Activated naive CD8-positive, alpha-beta T cell treated with anti-CD3 and anti-CD28 coated beads for 36 hours (primary cell): ENCODE data around the gene PSME1. TPM values are rescaled to one million over a fixed set of nuclear protein-coding genes. Genes with fewer than 3 reads are reported as not detected.

Experiments used
- DNase-seq: peaks from one replicate; pipeline ENCODE4 v3.0.0; 2021
- H3K27ac Mint-ChIP-seq: one replicate; pipeline ENCODE4 v1.8.0; 2022; ENCODE audit warnings: mild to moderate bottlenecking, moderate library complexity, mixed read lengths
- H3K27me3 Mint-ChIP-seq: one replicate; pipeline ENCODE4 v1.8.0; 2022; ENCODE audit warnings: mild to moderate bottlenecking, mixed read lengths
- H3K36me3 Mint-ChIP-seq: one replicate; pipeline ENCODE4 v1.8.0; 2021; ENCODE audit warnings: mild to moderate bottlenecking, mixed read lengths
- H3K4me1 Mint-ChIP-seq: one replicate; pipeline ENCODE4 v1.8.0; 2021; ENCODE audit warnings: mixed read lengths
- H3K4me3 Mint-ChIP-seq: one replicate; pipeline ENCODE4 v1.8.0; 2022; ENCODE audit warnings: mild to moderate bottlenecking, moderate library complexity, mixed read lengths
- H3K9me3 Mint-ChIP-seq: one replicate; pipeline ENCODE4 v1.8.0; 2022; ENCODE audit warnings: mixed read lengths
- total RNA-seq, 2 experiments: library from RNA; stranded (reverse); gene quantifications; one replicate each; pipeline ENCODE4 v1.2.3, GENCODE V29; 2021

PSME1 gene
- total RNA-seq, 2 experiments from 2014 or later, result 476 to 479 TPM

- no peaks in the 10 kb centered on the region for H3K27me3 Mint-ChIP-seq
- H3K36me3 Mint-ChIP-seq, result peaks cover 4% of the 10 kb centered on the region
- peak overlapping the region; percentile 35 for H3K27ac Mint-ChIP-seq
- no peaks in the 10 kb centered on the region for H3K9me3 Mint-ChIP-seq
- no peak for DNase-seq
- no peak overlapping the region for H3K4me3 Mint-ChIP-seq
- H3K4me1 Mint-ChIP-seq, result peaks cover 10% of the 10 kb centered on the region
These were observed 43.4 kb downstream of the PSME1 start for GRCh38 chr14:24179294-24179960.

- Mint-ChIP-seq H3K4me3 (no peak overlapping the region), H3K36me3 (peaks cover 5% of the 10 kb centered on the region), H3K27me3 (no peaks in the 10 kb centered on the region), H3K4me1 (peaks cover 3% of the 10 kb centered on the region), H3K27ac (peak overlapping the region; percentile 35), H3K9me3 (no peaks in the 10 kb centered on the region)
- DNase-seq, result no peak
These were observed 44.2 kb downstream of the PSME1 start for GRCh38 chr14:24179961-24180796.

GRCh38 chr14:24181371-24182077, 45.5 kb downstream of the PSME1 start:
- no peak for DNase-seq
- no peak overlapping the region for H3K4me3 Mint-ChIP-seq
- H3K9me3 Mint-ChIP-seq, result no peaks in the 10 kb centered on the region
- peak overlapping the region; percentile 2 for H3K27ac Mint-ChIP-seq
- peaks cover 11% of the 10 kb centered on the region for H3K36me3 Mint-ChIP-seq
- peaks cover 4% of the 10 kb centered on the region for H3K4me1 Mint-ChIP-seq
- no peaks in the 10 kb centered on the region for H3K27me3 Mint-ChIP-seq

GRCh38 chr14:24182110-24182882, 46.3 kb downstream of the PSME1 start:
- H3K36me3 Mint-ChIP-seq, result peaks cover 16% of the 10 kb centered on the region
- peaks cover 9% of the 10 kb centered on the region for H3K4me1 Mint-ChIP-seq
- H3K27ac Mint-ChIP-seq, result peak overlapping the region; percentile 63
- H3K9me3 Mint-ChIP-seq, result no peaks in the 10 kb centered on the region
- no peak for DNase-seq
- no peak overlapping the region for H3K4me3 Mint-ChIP-seq
- H3K27me3 Mint-ChIP-seq, result no peaks in the 10 kb centered on the region

GRCh38 chr14:24183014-24183481, 47.1 kb downstream of the PSME1 start:
- Mint-ChIP-seq H3K27ac (no peak overlapping the region), H3K4me3 (no peak overlapping the region), H3K27me3 (no peaks in the 10 kb centered on the region), H3K9me3 (no peaks in the 10 kb centered on the region), H3K4me1 (peaks cover 14% of the 10 kb centered on the region), H3K36me3 (peaks cover 21% of the 10 kb centered on the region)
- no peak for DNase-seq

- no peak overlapping the region for H3K4me3 Mint-ChIP-seq
- no peaks in the 10 kb centered on the region for H3K27me3 Mint-ChIP-seq
- H3K9me3 Mint-ChIP-seq, result no peaks in the 10 kb centered on the region
- DNase-seq, result no peak
- peaks cover 18% of the 10 kb centered on the region for H3K4me1 Mint-ChIP-seq
- peaks cover 22% of the 10 kb centered on the region for H3K36me3 Mint-ChIP-seq
- no peak overlapping the region for H3K27ac Mint-ChIP-seq
These were observed 48.3 kb downstream of the PSME1 start for GRCh38 chr14:24184104-24184970.

GRCh38 chr14:24185026-24185425, 49.0 kb downstream of the PSME1 start:
- no peak for DNase-seq
- H3K27ac Mint-ChIP-seq, result no peak overlapping the region
- no peak overlapping the region for H3K4me3 Mint-ChIP-seq

GRCh38 chr14:24185741-24186140, 49.7 kb downstream of the PSME1 start:
- Mint-ChIP-seq H3K27me3 (no peaks in the 10 kb centered on the region), H3K4me3 (no peak overlapping the region), H3K36me3 (peaks cover 20% of the 10 kb centered on the region), H3K9me3 (no peaks in the 10 kb centered on the region), H3K4me1 (peaks cover 25% of the 10 kb centered on the region), H3K27ac (peak overlapping the region; percentile 50)
- DNase-seq, result no peak

More at GRCh38 chr14:24185026-24185425, 49.0 kb downstream of the PSME1 start:
- Mint-ChIP-seq H3K9me3 (no peaks in the 10 kb centered on the region), H3K27me3 (no peaks in the 10 kb centered on the region), H3K36me3 (peaks cover 20% of the 10 kb centered on the region), H3K4me1 (peaks cover 22% of the 10 kb centered on the region)

- H3K4me3 Mint-ChIP-seq, result peak overlapping the region; percentile 93
- no peak for DNase-seq
- H3K9me3 Mint-ChIP-seq, result no peaks in the 10 kb centered on the region
- no peaks in the 10 kb centered on the region for H3K27me3 Mint-ChIP-seq
- H3K4me1 Mint-ChIP-seq, result peaks cover 32% of the 10 kb centered on the region
- peaks cover 24% of the 10 kb centered on the region for H3K36me3 Mint-ChIP-seq
- peak overlapping the region; percentile 54 for H3K27ac Mint-ChIP-seq
These were observed 51.0 kb downstream of the PSME1 start for GRCh38 chr14:24186831-24187538.

- Mint-ChIP-seq H3K27me3 (no peaks in the 10 kb centered on the region), H3K4me3 (peak overlapping the region; percentile 93), H3K27ac (peak overlapping the region; percentile 90), H3K4me1 (peaks cover 34% of the 10 kb centered on the region), H3K9me3 (no peaks in the 10 kb centered on the region), H3K36me3 (peaks cover 24% of the 10 kb centered on the region)
- no peak for DNase-seq
These were observed 51.5 kb downstream of the PSME1 start for GRCh38 chr14:24187539-24187915.
